ENCODE measurements around the gene FBXL3. TPM values are rescaled to one million over a fixed set of nuclear protein-coding genes. Genes with fewer than 3 reads are reported as not detected.

Gene FBXL3
- total and polyA plus RNA-seq, 2 donors (not counting 1 experiment from before 2014, with no cell fraction given) = 20.5 to 78.0 TPM

DNA sequence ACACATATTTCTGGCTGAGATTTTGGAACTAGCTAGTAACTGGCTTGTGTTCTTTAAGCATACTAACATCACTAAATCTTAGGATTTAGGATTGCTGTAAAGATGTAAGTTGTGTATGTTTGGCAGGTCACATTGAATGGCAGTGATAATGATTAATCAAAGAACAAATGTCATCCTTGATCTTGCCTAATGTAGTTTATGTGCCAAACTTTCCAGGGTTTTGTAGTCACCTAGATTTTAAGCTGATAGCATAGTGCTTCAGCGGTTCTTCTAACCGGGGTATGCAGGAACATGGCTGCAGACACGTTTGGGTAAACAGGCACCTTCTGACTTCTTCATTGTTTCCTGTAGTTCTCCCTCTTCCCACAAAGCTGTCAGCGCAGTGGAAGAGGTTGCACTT lies 25.4 kb downstream of the FBXL3 start:
- H3K4me1 Mint-ChIP-seq = peaks cover 23% of the 10 kb centered on the region
- ATAC-seq (ENCODE audit: low read depth) = no peak

More for the DNA sequence above, 25.4 kb downstream of the FBXL3 start:
- ChIA-PET CTCF (interaction anchor here (0.9 to 3.6 kb wide), 4 partner anchors 9 to 25 kb away, joined by 3 to 17 read pairs (median 4); partner anchors contain the start of genes CLN5 and FBXL3), POLR2A (interaction anchor here (1.2 kb wide), 2 partner anchors 9 to 25 kb away, joined by 3 to 4 read pairs; no protein-coding TSS in a partner anchor)
- Histone ChIP-seq H3K4me1 (ENCODE audit: control insufficient read depth in 2 of 2, insufficient read depth in 2 of 2, low read length in 2 of 2) (peaks cover 0 to 4% of the 10 kb centered on the region in 2 donors), H3K4me2 (replicated peaks; ENCODE audit: low read depth, low read length, poor library complexity, severe bottlenecking) (no peak overlapping the region), H3K79me2 (ENCODE audit: control insufficient read depth, insufficient read depth, low read length) (no peaks in the 10 kb centered on the region), H3K4me3 (ENCODE audit: control extremely low read depth in 1 of 5, extremely low read depth in 1 of 5, insufficient read depth in 1 of 5, low read depth in 2 of 5, low read length in 4 of 5) (no peak overlapping the region), H2AFZ (ENCODE audit: insufficient read depth, low read depth, low read length, poor library complexity, severe bottlenecking) (no peak overlapping the region), H3K36me3 (replicated peaks in 1 of 2; ENCODE audit: control extremely low read depth in 1 of 2, control insufficient read depth in 1 of 2, extremely low read depth in 1 of 2, insufficient read depth in 2 of 2, low read length in 1 of 2) (peaks cover 7 to 30% of the 10 kb centered on the region in 2 experiments), H3K27me3 (replicated peaks in 1 of 4; ENCODE audit: control extremely low read depth in 1 of 4, control insufficient read depth in 3 of 4, insufficient read depth in 4 of 4, low read length in 3 of 4) (no peaks in the 10 kb centered on the region), H3K9me3 (ENCODE audit: control extremely low read depth in 1 of 3, control insufficient read depth in 2 of 3, insufficient read depth in 1 of 3, low read length in 2 of 3) (no peaks in the 10 kb centered on the region), H3K27ac (ENCODE audit: low read length in 2 of 2) (peak overlapping the region in 1 of 2 donors; percentile 64), H3K9ac (ENCODE audit: low read length) (no peak overlapping the region), H4K20me1 (ENCODE audit: control insufficient read depth, insufficient read depth, low read length, poor library complexity, severe bottlenecking) (no peaks in the 10 kb centered on the region)
- WGBS (ENCODE audit: insufficient coverage) = 92% methylated on average over 2 of the region's 4 CpGs
- intact Hi-C loops (cut with micrococcal nuclease) = no loop called here
- Mint-ChIP-seq H3K27me3 (no peaks in the 10 kb centered on the region), H3K27ac (peak overlapping the region; percentile 16), H3K9me3 (ENCODE audit: insufficient read depth) (no peaks in the 10 kb centered on the region), H3K4me3 (no peak overlapping the region)
- no peak for TF ChIP-seq CTCF (IDR thresholded peaks at IDR 0.05)
- TF ChIP-seq EZH2 (IDR thresholded peaks at IDR 0.05; ENCODE audit: borderline replicate concordance, insufficient read depth, low read depth, low read length, poor library complexity, severe bottlenecking) = no peak
- DNase-seq = no peak

All from B cell (primary cell).